SK-N-SH (cell line): Measurements from ENCODE around the gene VDAC1. TPM values are rescaled to one million over a fixed set of nuclear protein-coding genes. Genes with fewer than 3 reads are reported as not detected.

Experiments used
- CTCF ChIA-PET: fragments of 300-600, 350-600 bp; formaldehyde crosslinking; extraction: SDS; loops from one replicate; lab custom pipeline; 2021; lab: Yijun Ruan, JAX
- POLR2A ChIA-PET: fragments of 350-600 bp; sonication (Branson Sonifier 250); formaldehyde crosslinking; extraction: SDS; loops from one replicate; lab custom pipeline; 2020; ENCODE audit warnings: antibody characterized with exemption, inconsistent platforms; lab: Yijun Ruan, JAX
- DNase-seq: peaks from one replicate; pipeline ENCODE4 v3.0.0; 2012
- H2AFZ ChIP-seq: fragments of 200-600 bp; sonication (generic); 2 replicates; pipeline ENCODE4 v1.8.1; 2016; ENCODE audit warnings: antibody characterized with exemption, mild to moderate bottlenecking, low read depth
- H3F3A ChIP-seq: fragments of 200-600 bp; sonication (generic); replicated peaks from 2 replicates; pipeline ENCODE3; 2016; ENCODE audit warnings: antibody characterized with exemption, mild to moderate bottlenecking; ENCODE audit not compliant: insufficient read depth
- H3K27ac ChIP-seq, 2 experiments: fragments of 200-500 bp in 1 of 2; fragments of 200-600 bp in 1 of 2; sonication (Bioruptor generic) in 1 of 2; sonication (generic), shearing (Covaris generic) in 1 of 2; 2 replicates each; pipeline versions ENCODE4 v1.5.1 to v1.6.1; 2014 to 2016; ENCODE audit warnings: low read depth in 2 of 2, inconsistent platforms in 1 of 2, low read length in 1 of 2, mild to moderate bottlenecking in 1 of 2, mixed read lengths in 1 of 2
- H3K27me3 ChIP-seq: fragments of 200-600 bp; sonication (generic), shearing (Covaris generic); 2 replicates; pipeline ENCODE4 v1.6.1; 2016; ENCODE audit warnings: mixed run types; ENCODE audit not compliant: insufficient read depth
- H3K36me3 ChIP-seq, 2 experiments: fragments of 200-500 bp in 1 of 2; fragments of 200-600 bp in 1 of 2; sonication (Bioruptor generic) in 1 of 2; sonication (generic) in 1 of 2; replicated peaks in 1 of 2; 2 replicates each; pipeline versions ENCODE3 to v1.5.1; 2014 to 2016; ENCODE audit warnings: low read length in 1 of 2, mild to moderate bottlenecking in 1 of 2; ENCODE audit not compliant: insufficient read depth in 2 of 2, control insufficient read depth in 1 of 2
- H3K4me1 ChIP-seq, 2 experiments: fragments of 200-500 bp in 1 of 2; fragments of 200-600 bp in 1 of 2; sonication (Bioruptor generic) in 1 of 2; sonication (generic), shearing (Covaris generic) in 1 of 2; 2 replicates each; pipeline versions ENCODE4 v1.5.1 to v1.6.1; 2014 to 2016; ENCODE audit warnings: low read depth in 1 of 2, low read length in 1 of 2, mixed run types in 1 of 2; ENCODE audit not compliant: insufficient read depth in 2 of 2, control insufficient read depth in 1 of 2
- H3K4me2 ChIP-seq: fragments of 200-600 bp; sonication (generic), shearing (Covaris generic); 2 replicates; pipeline ENCODE4 v1.6.1; 2017; ENCODE audit warnings: mixed run types
- H3K4me3 ChIP-seq, 2 experiments: fragments of 200-500 bp in 1 of 2; fragments of 200-600 bp in 1 of 2; sonication (Bioruptor generic) in 1 of 2; sonication (generic), shearing (Covaris generic) in 1 of 2; 2 replicates each; pipeline versions ENCODE4 v1.5.1 to v1.8.1; 2014 to 2016; ENCODE audit warnings: low read depth in 2 of 2, inconsistent platforms in 1 of 2, low read length in 1 of 2, mild to moderate bottlenecking in 1 of 2, mixed read lengths in 1 of 2, moderate library complexity in 1 of 2
- H3K79me2 ChIP-seq: fragments of 200-600 bp; sonication (generic); 2 replicates; pipeline ENCODE4 v1.8.1; 2017; ENCODE audit warnings: mild to moderate bottlenecking; ENCODE audit not compliant: insufficient read depth
- H3K9ac ChIP-seq: fragments of 200-600 bp; sonication (generic); 2 replicates; pipeline ENCODE4 v1.6.1; 2017; ENCODE audit warnings: mixed run types
- H3K9me2 ChIP-seq: fragments of 200-600 bp; sonication (generic); 2 replicates; pipeline ENCODE4 v1.6.1; 2017; ENCODE audit warnings: mixed run types
- H3K9me3 ChIP-seq: fragments of 200-600 bp; sonication (generic); 2 replicates; pipeline ENCODE4 v1.6.1; 2017; ENCODE audit warnings: mixed run types, mild to moderate bottlenecking, moderate library complexity
- H4K20me1 ChIP-seq: fragments of 200-600 bp; sonication (generic); 2 replicates; pipeline ENCODE4 v1.6.1; 2017; ENCODE audit warnings: mild to moderate bottlenecking, mixed run types; ENCODE audit not compliant: insufficient read depth
- CHD2 ChIP-seq: fragments of 150-350 bp; IDR thresholded peaks from 2 replicates; pipeline ENCODE4 v1.6.1; 2018; ENCODE audit warnings: low read length; ENCODE audit not compliant: partially characterized antibody
- EP300 ChIP-seq, 2 experiments: IDR thresholded peaks; 2 replicates each; pipeline versions ENCODE4 v1.4.0 to v1.6.1; 2012; ENCODE audit warnings: borderline replicate concordance in 1 of 2, low read depth in 1 of 2, low read length in 1 of 2
- EZH2phosphoT487 ChIP-seq: fragments of 200-600 bp; sonication (generic); IDR thresholded peaks from 2 replicates; pipeline ENCODE4 v1.6.1; 2017; ENCODE audit warnings: low read depth, mixed run types, mild to moderate bottlenecking, antibody characterized with exemption, moderate library complexity, borderline replicate concordance
- FOXJ3 ChIP-seq: sonication (generic); formaldehyde crosslinking; IDR thresholded peaks from 2 replicates; pipeline ENCODE4 v1.5.1; 2020; ENCODE audit warnings: mild to moderate bottlenecking, missing genetic modification reagents
- FOXM1 ChIP-seq: IDR thresholded peaks from 2 replicates; pipeline ENCODE4 v1.4.0; 2012; ENCODE audit warnings: low read depth, mild to moderate bottlenecking
- GATA2 ChIP-seq: sonication (generic); formaldehyde crosslinking; IDR thresholded peaks from 2 replicates; pipeline ENCODE4 v1.5.0; 2020; ENCODE audit warnings: mild to moderate bottlenecking, missing genetic modification reagents
- MXI1 ChIP-seq: IDR thresholded peaks from 2 replicates; pipeline ENCODE4 v1.6.1; 2012; ENCODE audit warnings: mild to moderate bottlenecking, low read depth, low read length, improper control_type of control experiment
- NFIC ChIP-seq: IDR thresholded peaks from 2 replicates; pipeline ENCODE4 v1.4.0; 2012; ENCODE audit warnings: borderline replicate concordance
- PBX3 ChIP-seq: IDR thresholded peaks from 2 replicates; pipeline ENCODE4; 2012
- RAD21 ChIP-seq: IDR thresholded peaks from 2 replicates; pipeline ENCODE4 v1.6.1; 2012; ENCODE audit warnings: mild to moderate bottlenecking, low read length
- RCOR1 ChIP-seq: fragments of 150-350 bp; IDR thresholded peaks from 2 replicates; pipeline ENCODE4 v1.6.1; 2017; ENCODE audit warnings: antibody characterized with exemption, low read length
- RFX5 ChIP-seq: IDR thresholded peaks from 2 replicates; pipeline ENCODE4 v1.6.1; 2012; ENCODE audit warnings: mild to moderate bottlenecking, improper control_type of control experiment, low read length
- RXRA ChIP-seq: IDR thresholded peaks from 2 replicates; pipeline ENCODE4 v1.4.0; 2012; ENCODE audit warnings: low read depth, mild to moderate bottlenecking, borderline replicate concordance
- SIN3A ChIP-seq: IDR thresholded peaks from 2 replicates; pipeline ENCODE4 v1.6.1; 2012; ENCODE audit warnings: low read depth, mild to moderate bottlenecking, low read length, moderate library complexity, borderline replicate concordance
- YY1 ChIP-seq: IDR thresholded peaks from 2 replicates; pipeline ENCODE4 v1.4.0; 2012; ENCODE audit warnings: low read depth, mild to moderate bottlenecking
- ZBTB33 ChIP-seq: IDR thresholded peaks from 2 replicates; pipeline ENCODE4 v1.4.0; 2012; ENCODE audit warnings: low read depth, borderline replicate concordance
- WGBS: methylation state at CpG from one replicate; pipeline ENCODE4 v1.1.6; 2017; ENCODE audit warnings: low lambda C conversion rate; 5-methylcytosine and 5-hydroxymethylcytosine counted together
- polyA plus RNA-seq, 3 experiments: library from polyadenylated mRNA; depleted of rRNA; stranded (reverse); fragments of >200 nt; gene quantifications; 2 replicates each; pipeline ENCODE4 v1.2.3, GENCODE V29; 2012

The VDAC1 gene
- polyA plus RNA-seq, 1 of the 3 experiments (the other 2 are of a cell fraction), result 166 TPM

GRCh38 chr5:133927300-133928180 is 77.2 kb downstream of the VDAC1 start:
- Histone ChIP-seq H2AFZ (no peak overlapping the region), H3K9me3 (no peaks in the 10 kb centered on the region), H3K4me2 (no peak overlapping the region), H3K9me2 (no peaks in the 10 kb centered on the region), H3K4me3 (no peak overlapping the region)
- TF ChIP-seq RAD21 (no peak), NFIC (no peak), MXI1 (no peak), RXRA (no peak), EP300 (IDR thresholded peaks at IDR 0.05; ENCODE audit: borderline replicate concordance in 1 of 2, low read depth in 1 of 2, low read length in 1 of 2) (no peak), EZH2phosphoT487 (no peak), FOXJ3 (CRISPR knock-in tag) (no peak), RCOR1 (no peak), ZBTB33 (no peak), FOXM1 (no peak)
- TF ChIP-seq, all 33 proteins: peak for 0
- no peaks in the 10 kb centered on the region for H3F3A ChIP-seq
- peaks cover 0 to 39% of the 10 kb centered on the region in 2 experiments; a peak in 2 of 4 replicates for H3K4me1 ChIP-seq
- no peaks in the 10 kb centered on the region for H3K79me2 ChIP-seq
- DNase-seq, result no peak
- POLR2A ChIA-PET, result no interaction called here
- WGBS, result 80% methylated on average over 13 of the region's 13 CpGs
- CTCF ChIA-PET, result interaction anchor here (0.6 to 1.1 kb wide), 3 partner anchors 9 to 503 kb away, joined by 3 to 4 read pairs (median 4); no protein-coding TSS in a partner anchor
- H4K20me1 ChIP-seq, result no peaks in the 10 kb centered on the region
- H3K27me3 ChIP-seq, result no peaks in the 10 kb centered on the region; the same call in 1 of the 2 replicates
- H3K9ac ChIP-seq, result no peak overlapping the region
- no peaks in the 10 kb centered on the region for H3K36me3 ChIP-seq
- peak overlapping the region in 1 of 2 experiments; percentile 87; a peak in 2 of 4 replicates for H3K27ac ChIP-seq

- Histone ChIP-seq H3K9ac (no peak overlapping the region), H3K79me2 (no peaks in the 10 kb centered on the region), H2AFZ (no peak overlapping the region)
- TF ChIP-seq GATA2 (CRISPR knock-in tag), result peak; percentile 68; the same call in 1 of the 2 replicates
- peak; percentile 31; the same call in 1 of the 2 replicates for TF ChIP-seq MXI1
- no peak for TF ChIP-seq ZBTB33
- peak; percentile 80 for TF ChIP-seq FOXJ3 (CRISPR knock-in tag)
- no peak for TF ChIP-seq SIN3A
- TF ChIP-seq YY1, result no peak
- peak in 1 of 2 experiments; percentile 65; a peak in 1 of 4 replicates for TF ChIP-seq EP300 (IDR thresholded peaks at IDR 0.05; ENCODE audit: borderline replicate concordance in 1 of 2, low read depth in 1 of 2, low read length in 1 of 2)
- TF ChIP-seq RFX5, result no peak
- TF ChIP-seq CHD2, result peak; percentile 62
- peak; percentile 80 for TF ChIP-seq RCOR1
- TF ChIP-seq PBX3, result no peak
- TF ChIP-seq, all 33 proteins: peak for 6
- Histone ChIP-seq H3K4me3 (no peak overlapping the region), H4K20me1 (no peaks in the 10 kb centered on the region), H3F3A (no peaks in the 10 kb centered on the region), H3K4me2 (no peak overlapping the region), H3K4me1 (peaks cover 0 to 46% of the 10 kb centered on the region in 2 experiments; a peak in 2 of 4 replicates), H3K9me3 (no peaks in the 10 kb centered on the region), H3K27me3 (no peaks in the 10 kb centered on the region; the same call in 1 of the 2 replicates), H3K27ac (peak overlapping the region in 1 of 2 experiments; percentile 87; a peak in 2 of 4 replicates), H3K9me2 (no peaks in the 10 kb centered on the region), H3K36me3 (no peaks in the 10 kb centered on the region)
- POLR2A ChIA-PET, result no interaction called here
- 75% methylated on average over 12 of the region's 17 CpGs for WGBS
- CTCF ChIA-PET, result interaction anchor here (0.6 to 1.1 kb wide), 3 partner anchors 10 to 503 kb away, joined by 3 to 4 read pairs (median 4); no protein-coding TSS in a partner anchor
- peak; percentile 87 for DNase-seq
Measured at GRCh38 chr5:133926489-133927299, 78.1 kb downstream of the VDAC1 start.
